GM13977 (cell line): ENCODE measurements around the gene GRIP1.
"Not testable (repeated sequence)": the region's sequence is repeated elsewhere in the genome, so short reads cannot be mapped to it uniquely, and the experiment has no call there.

Experiments
- DNase-seq: peaks from one replicate; pipeline ENCODE4 v3.0.0; 2012; ENCODE audit warnings: low spot score
- CTCF ChIP-seq: IDR thresholded peaks from 2 replicates; pipeline ENCODE4 v1.5.1; 2012; ENCODE audit warnings: mild to moderate bottlenecking, control low read depth; ENCODE audit not compliant: insufficient read depth; ENCODE audit errors: extremely low read depth, missing control alignments
- in situ Hi-C: fragments of 300-500 bp; cut with MboI; formaldehyde crosslinking; loops from one replicate; pipeline ENCODE4 v1.12.0; 2022; ENCODE audit warnings: low sequenced_read_pairs, low pct_unique_long_range_greater_than_20kb, mixed read lengths, inconsistent platforms; ENCODE audit not compliant: unreplicated experiment

The GRIP1 gene

GRCh38 chr12:66502911-66503310 is 176.0 kb downstream of the GRIP1 start:
- TF ChIP-seq CTCF: no peak
- no peak for DNase-seq
- in situ Hi-C loops: no loop called here

GRCh38 chr12:66500841-66501240 is 178.0 kb downstream of the GRIP1 start:
- in situ Hi-C loops: no loop called here
- no peak for TF ChIP-seq CTCF
- DNase-seq: peak; percentile 45

DNA sequence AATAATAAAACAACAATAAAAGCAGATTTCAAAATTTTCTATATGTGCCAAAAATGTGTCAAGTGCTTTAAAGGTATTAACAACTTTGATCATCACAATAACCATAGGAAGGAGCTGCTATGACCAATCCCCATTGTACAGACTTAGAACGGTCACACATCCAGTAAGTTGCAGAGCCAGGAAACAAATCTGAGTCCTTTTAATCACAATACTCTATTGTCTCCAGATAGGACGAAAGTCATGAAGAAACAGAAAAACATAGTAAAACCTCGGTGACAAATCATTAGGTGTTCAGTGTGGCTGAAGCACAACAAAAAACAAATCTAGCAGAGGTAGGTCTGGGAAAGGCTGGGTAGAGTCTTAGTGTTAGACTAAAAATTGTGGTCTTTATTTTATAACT is 178.8 kb downstream of the GRIP1 start:
- in situ Hi-C loops: no loop called here
- DNase-seq: no peak
- TF ChIP-seq CTCF: no peak

DNA sequence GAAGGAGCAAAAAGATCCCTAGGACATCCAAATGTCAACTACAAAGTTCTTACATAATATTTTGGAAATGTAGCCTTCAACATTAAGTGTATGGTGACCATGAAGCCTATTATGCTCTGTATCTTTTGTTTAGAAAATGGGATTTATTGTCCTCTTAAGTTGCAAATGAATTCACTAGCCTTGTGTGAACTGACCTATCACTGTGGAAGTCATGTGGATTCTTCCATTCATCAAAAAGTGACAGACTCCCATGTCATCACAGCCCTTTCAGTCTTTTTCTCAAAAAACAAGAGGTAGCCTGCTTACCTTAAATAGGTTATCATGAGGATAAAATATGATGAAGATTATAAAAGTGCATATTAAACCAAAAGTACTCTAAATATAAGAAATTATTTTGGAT is 179.9 kb downstream of the GRIP1 start:
- in situ Hi-C loops: no loop called here
- no peak for TF ChIP-seq CTCF
- DNase-seq: no peak

DNA sequence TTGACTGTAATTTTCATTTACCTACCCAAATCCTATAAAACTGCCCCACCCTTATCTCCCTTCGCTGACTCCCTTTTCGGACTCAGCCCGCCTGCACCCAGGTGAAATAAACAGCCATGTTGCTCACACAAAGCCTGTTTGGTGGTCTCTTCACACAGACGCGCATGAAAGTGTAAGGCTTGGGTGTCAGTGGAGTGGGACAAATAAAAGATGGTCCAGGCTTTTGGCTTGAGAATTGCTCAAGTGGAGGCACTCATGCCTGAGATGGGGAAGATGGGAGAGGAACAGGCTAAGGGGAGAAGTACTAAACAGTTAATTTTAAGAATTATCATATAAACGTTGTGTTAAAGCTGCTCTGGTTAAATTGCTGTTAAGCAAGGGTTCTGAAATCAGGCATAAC is 180.8 kb downstream of the GRIP1 start:
- in situ Hi-C loops, DNase-seq: not testable (repeated sequence)

DNA sequence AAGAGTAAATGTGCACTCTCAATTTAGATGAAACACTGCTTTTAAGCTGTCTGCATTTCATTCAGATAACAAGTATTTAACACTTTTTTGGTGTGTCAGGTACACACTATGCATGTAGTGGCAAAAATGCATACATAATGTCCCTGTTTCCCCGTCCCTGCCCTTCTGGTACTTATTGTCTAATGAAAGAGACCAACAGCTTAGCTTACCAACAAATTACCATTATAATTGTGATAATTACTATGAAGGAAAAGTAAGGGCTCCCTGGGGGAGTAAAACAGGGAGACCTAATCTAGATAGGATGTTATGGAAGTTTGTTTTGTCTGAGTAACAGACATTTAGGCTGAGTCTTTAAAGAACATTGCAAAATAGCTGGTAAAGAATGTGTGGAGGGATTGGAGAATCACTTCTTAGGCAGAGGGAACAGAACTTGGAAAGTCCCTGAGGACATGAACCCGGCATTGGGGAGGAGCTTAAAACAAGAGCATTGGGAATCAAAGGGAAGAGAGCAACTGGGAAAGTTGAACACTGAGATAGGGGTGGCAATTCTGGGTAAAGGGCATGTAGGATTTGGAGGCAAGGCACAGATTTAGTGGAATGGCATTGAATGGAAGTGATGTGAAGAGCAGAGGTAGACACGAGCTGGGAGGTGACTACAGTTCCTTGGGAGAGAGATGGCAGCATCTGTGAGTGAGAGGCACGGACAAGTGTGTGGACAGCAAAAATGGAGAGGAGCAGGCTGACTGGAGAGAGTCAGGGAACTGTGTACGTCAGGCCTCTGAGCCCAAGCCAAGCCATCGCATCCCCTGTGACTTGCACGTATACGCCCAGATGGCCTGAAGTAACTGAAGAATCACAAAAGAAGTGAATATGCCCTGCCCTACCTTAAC is 181.6 kb downstream of the GRIP1 start:
- no peak for TF ChIP-seq CTCF
- in situ Hi-C loops: no loop called here

DNA sequence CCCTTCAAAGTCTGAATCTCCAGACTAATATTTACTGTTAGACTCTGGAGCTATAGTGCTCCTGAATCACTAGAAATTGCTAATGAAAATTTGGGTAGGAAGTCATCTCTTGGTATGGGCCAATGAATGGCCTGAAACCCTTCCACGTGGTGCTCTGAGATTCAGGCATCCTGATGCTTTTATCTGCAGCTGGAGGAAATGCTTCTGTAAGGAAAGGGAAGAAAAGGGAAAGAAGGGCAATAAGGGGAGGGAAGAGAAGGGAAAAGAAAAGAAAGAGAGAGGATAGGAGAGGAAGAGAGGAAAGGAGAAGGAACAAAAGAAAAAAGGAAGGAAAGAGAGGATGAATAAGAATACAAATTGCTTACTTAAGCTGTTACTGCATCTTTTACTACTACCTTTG is 182.3 kb downstream of the GRIP1 start:
- DNase-seq: no peak
- in situ Hi-C loops: no loop called here
- TF ChIP-seq CTCF: no peak

More for the DNA sequence above, 181.6 kb downstream of the GRIP1 start:
- DNase-seq: no peak
